Measurements from ENCODE around the gene BTN1A1. TPM values are rescaled to one million over a fixed set of nuclear protein-coding genes. Genes with fewer than 3 reads are reported as not detected.
A peak's percentile ranks its signal among the peaks of the same experiment; 100 is the strongest.

Gene BTN1A1
- total RNA-seq, 1 experiment from 2014 or later: not detected

GRCh38 chr6:26514984-26515383 is 14.9 kb downstream of the BTN1A1 start:
- intact Hi-C loops (cut with micrococcal nuclease): no loop called here
- H3K9me3 Mint-ChIP-seq (ENCODE audit: unreplicated experiment): no peaks in the 10 kb centered on the region
- DNase-seq (ENCODE audit: unreplicated experiment): no peak
- no TSS peak for BruUV-seq (replicated peaks)
- CTCF ChIA-PET: no interaction called here
- no peaks in the 10 kb centered on the region for H3K36me3 Mint-ChIP-seq (ENCODE audit: insufficient read depth, unreplicated experiment)
- H3K4me1 Mint-ChIP-seq (ENCODE audit: insufficient read depth, unreplicated experiment): peaks cover 3% of the 10 kb centered on the region
- H3K4me3 Mint-ChIP-seq (ENCODE audit: unreplicated experiment): no peak overlapping the region
- H3K27me3 Mint-ChIP-seq (ENCODE audit: insufficient read depth, unreplicated experiment): no peaks in the 10 kb centered on the region
- no peak overlapping the region for H3K27ac Mint-ChIP-seq (ENCODE audit: low read depth, unreplicated experiment)
- POLR2A ChIA-PET: no interaction called here
- TF ChIP-seq CTCF (IDR thresholded peaks at IDR 0.05; ENCODE audit: unreplicated experiment): no peak

GRCh38 chr6:26516481-26517427 is 16.7 kb downstream of the BTN1A1 start:
- POLR2A ChIA-PET: no interaction called here
- H3K4me1 Mint-ChIP-seq (ENCODE audit: insufficient read depth, unreplicated experiment): no peaks in the 10 kb centered on the region
- H3K27ac Mint-ChIP-seq (ENCODE audit: low read depth, unreplicated experiment): no peak overlapping the region
- DNase-seq (ENCODE audit: unreplicated experiment): no peak
- H3K9me3 Mint-ChIP-seq (ENCODE audit: unreplicated experiment): no peaks in the 10 kb centered on the region
- CTCF ChIA-PET: no interaction called here
- no peak for TF ChIP-seq CTCF (IDR thresholded peaks at IDR 0.05; ENCODE audit: unreplicated experiment)
- intact Hi-C loops (cut with micrococcal nuclease): no loop called here
- H3K27me3 Mint-ChIP-seq (ENCODE audit: insufficient read depth, unreplicated experiment): no peaks in the 10 kb centered on the region
- BruUV-seq (replicated peaks): no TSS peak
- no peak overlapping the region for H3K4me3 Mint-ChIP-seq (ENCODE audit: unreplicated experiment)
- peaks cover 11% of the 10 kb centered on the region for H3K36me3 Mint-ChIP-seq (ENCODE audit: insufficient read depth, unreplicated experiment)

GRCh38 chr6:26519359-26519758 is 19.3 kb downstream of the BTN1A1 start:
- intact Hi-C loops (cut with micrococcal nuclease): no loop called here
- no peaks in the 10 kb centered on the region for H3K9me3 Mint-ChIP-seq (ENCODE audit: unreplicated experiment)
- peaks cover 11% of the 10 kb centered on the region for H3K36me3 Mint-ChIP-seq (ENCODE audit: insufficient read depth, unreplicated experiment)
- CTCF ChIA-PET: interaction anchor here (1.3 kb wide), 1 partner anchor 14 kb away, joined by 4 read pairs; no protein-coding TSS in a partner anchor
- peaks cover 9% of the 10 kb centered on the region for H3K4me1 Mint-ChIP-seq (ENCODE audit: insufficient read depth, unreplicated experiment)
- no peak for DNase-seq (ENCODE audit: unreplicated experiment)
- no TSS peak for BruUV-seq (replicated peaks)
- H3K4me3 Mint-ChIP-seq (ENCODE audit: unreplicated experiment): no peak overlapping the region
- no peak overlapping the region for H3K27ac Mint-ChIP-seq (ENCODE audit: low read depth, unreplicated experiment)
- TF ChIP-seq CTCF (IDR thresholded peaks at IDR 0.05; ENCODE audit: unreplicated experiment): no peak
- no peaks in the 10 kb centered on the region for H3K27me3 Mint-ChIP-seq (ENCODE audit: insufficient read depth, unreplicated experiment)
- POLR2A ChIA-PET: interaction anchor here (0.7 to 5.0 kb wide), 9 partner anchors 13 to 1586 kb away, joined by 3 to 45 read pairs (median 5); partner anchors contain the start of gene HMGN4

- Mint-ChIP-seq H3K4me3 (ENCODE audit: unreplicated experiment) (peak overlapping the region; percentile 66), H3K4me1 (ENCODE audit: insufficient read depth, unreplicated experiment) (peaks cover 9% of the 10 kb centered on the region), H3K36me3 (ENCODE audit: insufficient read depth, unreplicated experiment) (peaks cover 11% of the 10 kb centered on the region), H3K9me3 (ENCODE audit: unreplicated experiment) (no peaks in the 10 kb centered on the region), H3K27me3 (ENCODE audit: insufficient read depth, unreplicated experiment) (no peaks in the 10 kb centered on the region), H3K27ac (ENCODE audit: low read depth, unreplicated experiment) (peak overlapping the region; percentile 17)
- CTCF ChIA-PET: interaction anchor here (1.3 kb wide), 1 partner anchor 13 kb away, joined by 4 read pairs; no protein-coding TSS in a partner anchor
- no peak for TF ChIP-seq CTCF (IDR thresholded peaks at IDR 0.05; ENCODE audit: unreplicated experiment)
- POLR2A ChIA-PET: interaction anchor here (0.5 to 5.0 kb wide), 13 partner anchors 9 to 396 kb away, joined by 3 to 45 read pairs (median 4); partner anchors contain the start of gene HMGN4
- BruUV-seq (replicated peaks): TSS peak; percentile 94
- intact Hi-C loops (cut with micrococcal nuclease): loop anchor here (2.0 kb wide), 1 partner anchor 46 kb away; no protein-coding TSS in a partner anchor
- no peak for DNase-seq (ENCODE audit: unreplicated experiment)
Observed at GRCh38 chr6:26520237-26520849, 20.2 kb downstream of the BTN1A1 start.

All from MCF 10A (cell line).